KMS-11 (cell line): Measurements from ENCODE around the gene TEX36.

Source experiments
- H2AFZ ChIP-seq: fragments of 200-600 bp; sonication (generic); 2 replicates; pipeline ENCODE4 v1.6.1; 2016; ENCODE audit warnings: antibody characterized with exemption, mixed run types, low read depth
- H3K27ac ChIP-seq: fragments of 200-600 bp; sonication (generic); 2 replicates; pipeline ENCODE4 v1.6.1; 2016; ENCODE audit warnings: mild to moderate bottlenecking, mixed run types
- H3K27me3 ChIP-seq: fragments of 200-600 bp; sonication (generic); 2 replicates; pipeline ENCODE4 v1.6.1; 2017; ENCODE audit warnings: mild to moderate bottlenecking, low read depth, mixed run types, moderate library complexity; ENCODE audit not compliant: insufficient read depth
- H3K36me3 ChIP-seq: fragments of 200-600 bp; sonication (generic); 2 replicates; pipeline ENCODE4 v1.6.1; 2017; ENCODE audit warnings: mild to moderate bottlenecking, mixed run types; ENCODE audit not compliant: insufficient read depth
- H3K4me1 ChIP-seq: fragments of 200-600 bp; sonication (generic); 2 replicates; pipeline ENCODE4 v1.6.1; 2016; ENCODE audit warnings: mild to moderate bottlenecking, low read depth, mixed run types; ENCODE audit not compliant: poor library complexity, severe bottlenecking
- H3K4me2 ChIP-seq: fragments of 200-600 bp; sonication (generic); 2 replicates; pipeline ENCODE4 v1.7.0; 2016; ENCODE audit warnings: mild to moderate bottlenecking, mixed run types
- H3K4me3 ChIP-seq: fragments of 200-600 bp; sonication (generic); IDR thresholded peaks from 2 replicates; pipeline ENCODE4 v1.6.1; 2017; ENCODE audit warnings: low read depth, low read length, mixed read lengths; ENCODE audit not compliant: insufficient read depth
- H3K79me2 ChIP-seq: fragments of 200-600 bp; sonication (generic); 2 replicates; pipeline ENCODE4 v1.6.1; 2016; ENCODE audit warnings: low read depth, mixed run types; ENCODE audit not compliant: insufficient read depth
- H3K9ac ChIP-seq: fragments of 200-600 bp; sonication (generic); 2 replicates; pipeline ENCODE4 v1.6.1; 2016; ENCODE audit warnings: mild to moderate bottlenecking, mixed run types
- H4K20me1 ChIP-seq: fragments of 200-600 bp; sonication (generic); 2 replicates; pipeline ENCODE4 v1.6.1; 2016; ENCODE audit warnings: mild to moderate bottlenecking, mixed run types; ENCODE audit not compliant: insufficient read depth
- TF ChIP-seq, protein P1 (sequence below): fragments of 200-600 bp; sonication (generic); conservative IDR thresholded peaks from 2 replicates; pipeline ENCODE4 v1.6.1; 2017; ENCODE audit warnings: low read depth, mild to moderate bottlenecking, antibody characterized with exemption, low read length, moderate library complexity, mixed read lengths

TEX36 gene

DNA sequence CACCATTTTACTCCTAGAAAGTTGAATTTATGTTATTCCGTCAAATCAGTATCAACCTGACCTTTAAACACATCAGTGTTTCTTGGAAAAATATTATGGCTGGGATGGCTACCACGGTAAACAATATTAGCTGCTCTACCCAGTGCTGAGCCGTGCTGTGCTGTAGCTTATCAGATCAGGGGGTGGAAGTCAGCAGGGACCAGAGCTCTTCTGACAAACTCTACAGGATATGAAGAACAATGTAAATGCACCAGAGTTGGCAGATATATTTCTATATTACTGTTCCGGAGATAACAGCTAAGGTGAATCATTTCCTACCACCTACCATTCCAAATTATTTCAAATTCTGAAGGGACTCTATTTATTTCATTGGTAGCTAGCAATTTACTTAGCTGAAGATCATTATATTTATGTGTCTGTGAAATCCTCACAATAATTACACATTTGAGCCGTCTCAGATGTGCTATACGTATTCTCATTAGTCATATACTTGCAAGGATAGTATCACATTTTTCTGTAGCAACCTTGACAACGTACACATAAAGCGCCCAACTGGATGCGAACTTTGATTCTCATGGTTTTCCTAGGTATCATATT, 76.5 kb downstream of the TEX36 start:
- H3K79me2 ChIP-seq: no peaks in the 10 kb centered on the region
- H3K4me2 ChIP-seq: no peak overlapping the region
- no peaks in the 10 kb centered on the region for H3K4me1 ChIP-seq
- H4K20me1 ChIP-seq: no peaks in the 10 kb centered on the region
- H2AFZ ChIP-seq: no peak overlapping the region
- H3K27ac ChIP-seq: no peak overlapping the region
- H3K4me3 ChIP-seq: no peak overlapping the region
- H3K36me3 ChIP-seq: no peaks in the 10 kb centered on the region
- no peaks in the 10 kb centered on the region for H3K27me3 ChIP-seq
- no peak overlapping the region for H3K9ac ChIP-seq
- TF ChIP-seq, protein P1, sequence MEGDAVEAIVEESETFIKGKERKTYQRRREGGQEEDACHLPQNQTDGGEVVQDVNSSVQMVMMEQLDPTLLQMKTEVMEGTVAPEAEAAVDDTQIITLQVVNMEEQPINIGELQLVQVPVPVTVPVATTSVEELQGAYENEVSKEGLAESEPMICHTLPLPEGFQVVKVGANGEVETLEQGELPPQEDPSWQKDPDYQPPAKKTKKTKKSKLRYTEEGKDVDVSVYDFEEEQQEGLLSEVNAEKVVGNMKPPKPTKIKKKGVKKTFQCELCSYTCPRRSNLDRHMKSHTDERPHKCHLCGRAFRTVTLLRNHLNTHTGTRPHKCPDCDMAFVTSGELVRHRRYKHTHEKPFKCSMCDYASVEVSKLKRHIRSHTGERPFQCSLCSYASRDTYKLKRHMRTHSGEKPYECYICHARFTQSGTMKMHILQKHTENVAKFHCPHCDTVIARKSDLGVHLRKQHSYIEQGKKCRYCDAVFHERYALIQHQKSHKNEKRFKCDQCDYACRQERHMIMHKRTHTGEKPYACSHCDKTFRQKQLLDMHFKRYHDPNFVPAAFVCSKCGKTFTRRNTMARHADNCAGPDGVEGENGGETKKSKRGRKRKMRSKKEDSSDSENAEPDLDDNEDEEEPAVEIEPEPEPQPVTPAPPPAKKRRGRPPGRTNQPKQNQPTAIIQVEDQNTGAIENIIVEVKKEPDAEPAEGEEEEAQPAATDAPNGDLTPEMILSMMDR: no peak
